Spinal cord (tissue), 10 donors: ENCODE data around the gene IQGAP2. TPM values are rescaled to one million over a fixed set of nuclear protein-coding genes. Genes with fewer than 3 reads are reported as not detected.
A peak's percentile ranks its signal among the peaks of the same experiment; 100 is the strongest.

Source experiments
- DNase-seq, 6 donors: peaks; one replicate each; pipeline versions ENCODE4 v3.0.0 to v3.0.0-alpha.2; 2013 to 2015; ENCODE audit warnings: low spot score in 6 of 6, low read depth in 4 of 6
- H3K27ac ChIP-seq: one replicate; pipeline ENCODE4 v1.5.1; 2013; ENCODE audit warnings: low read depth, low read length, control low read depth
- H3K27me3 ChIP-seq: one replicate; pipeline ENCODE4 v1.6.1; 2013; ENCODE audit warnings: low read length; ENCODE audit not compliant: control insufficient read depth, insufficient read depth
- H3K36me3 ChIP-seq: one replicate; pipeline ENCODE4 v1.6.1; 2013; ENCODE audit warnings: low read length; ENCODE audit not compliant: control insufficient read depth, insufficient read depth
- H3K4me1 ChIP-seq: one replicate; pipeline ENCODE4 v1.6.1; 2013; ENCODE audit warnings: low read length; ENCODE audit not compliant: control insufficient read depth, insufficient read depth
- H3K4me3 ChIP-seq: one replicate; pipeline ENCODE4 v1.5.1; 2013; ENCODE audit warnings: low read depth, low read length, control low read depth
- H3K9me3 ChIP-seq: one replicate; pipeline ENCODE4 v1.6.1; 2013; ENCODE audit warnings: low read length; ENCODE audit not compliant: control insufficient read depth, insufficient read depth
- WGBS: methylation state at CpG from one replicate; pipeline ENCODE4 v1.1.5; 2013; ENCODE audit warnings: missing lambda C conversion rate; ENCODE audit not compliant: insufficient coverage; 5-methylcytosine and 5-hydroxymethylcytosine counted together
- polyA plus RNA-seq, 2 donors: library from polyadenylated mRNA; unstranded; fragments of 120-200 nt; gene quantifications; one replicate each; pipeline ENCODE4 v1.2.1, GENCODE V29; 2013; ENCODE audit not compliant: insufficient read length in 2 of 2
- total RNA-seq, 2 donors: library from RNA; depleted of rRNA in 1 of 2; stranded (reverse); fragments of 120-200 nt in 1 of 2; fragments of >200 nt in 1 of 2; gene quantifications; one replicate each; pipeline versions ENCODE4 v1.2.3 to v1.2.4, GENCODE V29; 2013 to 2014
- donor health status: healthy.

IQGAP2 gene
- total and polyA plus RNA-seq, 4 donors: 10.5 to 21.6 (median 15.1) TPM

GRCh38 chr5:76582230-76583162 is 179.4 kb downstream of the IQGAP2 start:
- Histone ChIP-seq H3K27me3 (no peaks in the 10 kb centered on the region), H3K4me3 (no peak overlapping the region), H3K9me3 (no peaks in the 10 kb centered on the region), H3K4me1 (no peaks in the 10 kb centered on the region), H3K27ac (no peak overlapping the region), H3K36me3 (no peaks in the 10 kb centered on the region)
- no peak for DNase-seq
- 100% methylated on average over 1 of the region's 6 CpGs for WGBS

- no peak overlapping the region for H3K4me3 ChIP-seq
- no peaks in the 10 kb centered on the region for H3K36me3 ChIP-seq
- no peaks in the 10 kb centered on the region for H3K9me3 ChIP-seq
- H3K27me3 ChIP-seq: no peaks in the 10 kb centered on the region
- peak in 2 of 6 donors; percentile 32 to 77 for DNase-seq
- WGBS: 89% methylated on average over 3 of the region's 7 CpGs
- H3K27ac ChIP-seq: no peak overlapping the region
- no peaks in the 10 kb centered on the region for H3K4me1 ChIP-seq
Measured at GRCh38 chr5:76583163-76584047, 180.3 kb downstream of the IQGAP2 start.

- Histone ChIP-seq H3K9me3 (no peaks in the 10 kb centered on the region), H3K27me3 (no peaks in the 10 kb centered on the region), H3K4me1 (no peaks in the 10 kb centered on the region), H3K27ac (no peak overlapping the region), H3K4me3 (no peak overlapping the region), H3K36me3 (no peaks in the 10 kb centered on the region)
- WGBS: 100% methylated on average over 2 of the region's 3 CpGs
- no peak for DNase-seq
Measured at GRCh38 chr5:76585783-76586217, 182.7 kb downstream of the IQGAP2 start.

GRCh38 chr5:76586531-76586930 is 183.4 kb downstream of the IQGAP2 start:
- Histone ChIP-seq H3K27ac (no peak overlapping the region), H3K27me3 (no peaks in the 10 kb centered on the region), H3K36me3 (no peaks in the 10 kb centered on the region), H3K4me1 (no peaks in the 10 kb centered on the region), H3K9me3 (no peaks in the 10 kb centered on the region), H3K4me3 (no peak overlapping the region)
- no peak for DNase-seq
- 100% methylated on average over 1 of the region's 4 CpGs for WGBS

- WGBS: no CpG with 5 or more reads among the region's 1 CpG
- no peak for DNase-seq
- Histone ChIP-seq H3K4me1 (no peaks in the 10 kb centered on the region), H3K9me3 (no peaks in the 10 kb centered on the region), H3K27me3 (no peaks in the 10 kb centered on the region), H3K4me3 (no peak overlapping the region), H3K27ac (no peak overlapping the region), H3K36me3 (no peaks in the 10 kb centered on the region)
Measured at GRCh38 chr5:76590027-76590426, 186.9 kb downstream of the IQGAP2 start.

GRCh38 chr5:76591366-76591765 is 188.3 kb downstream of the IQGAP2 start:
- 92% methylated on average over 2 of the region's 3 CpGs for WGBS
- Histone ChIP-seq H3K9me3 (no peaks in the 10 kb centered on the region), H3K4me3 (no peak overlapping the region), H3K27ac (no peak overlapping the region), H3K27me3 (no peaks in the 10 kb centered on the region), H3K36me3 (no peaks in the 10 kb centered on the region), H3K4me1 (no peaks in the 10 kb centered on the region)
- DNase-seq: no peak

GRCh38 chr5:76592692-76593091 is 189.6 kb downstream of the IQGAP2 start:
- no peaks in the 10 kb centered on the region for H3K27me3 ChIP-seq
- no CpG with 5 or more reads among the region's 3 CpGs for WGBS

GRCh38 chr5:76594107-76594506 is 191.0 kb downstream of the IQGAP2 start:
- H3K4me3 ChIP-seq: no peak overlapping the region
- no peaks in the 10 kb centered on the region for H3K36me3 ChIP-seq
- WGBS: no CpG with 5 or more reads among the region's 4 CpGs
- no peak for DNase-seq
- no peaks in the 10 kb centered on the region for H3K27me3 ChIP-seq
- no peak overlapping the region for H3K27ac ChIP-seq
- H3K9me3 ChIP-seq: no peaks in the 10 kb centered on the region
- no peaks in the 10 kb centered on the region for H3K4me1 ChIP-seq

More at GRCh38 chr5:76592692-76593091, 189.6 kb downstream of the IQGAP2 start:
- Histone ChIP-seq H3K36me3 (no peaks in the 10 kb centered on the region), H3K9me3 (no peaks in the 10 kb centered on the region), H3K27ac (no peak overlapping the region), H3K4me1 (no peaks in the 10 kb centered on the region), H3K4me3 (no peak overlapping the region)
- DNase-seq: peak in 1 of 6 donors; percentile 34

GRCh38 chr5:76595755-76596481 is 192.8 kb downstream of the IQGAP2 start:
- no peak for DNase-seq
- Histone ChIP-seq H3K27ac (no peak overlapping the region), H3K27me3 (no peaks in the 10 kb centered on the region), H3K4me1 (no peaks in the 10 kb centered on the region), H3K9me3 (no peaks in the 10 kb centered on the region), H3K4me3 (no peak overlapping the region), H3K36me3 (no peaks in the 10 kb centered on the region)
- 100% methylated on average over 1 of the region's 3 CpGs for WGBS
